GM21529 (cell line): ENCODE data around the gene KCNH4.
A peak's percentile ranks its signal among the peaks of the same experiment; 100 is the strongest.

Experiments used
- ATAC-seq: cut with Tn5 transposase; IDR thresholded peaks from one replicate; pipeline ENCODE4 v1.9.1; 2021; ENCODE audit not compliant: unreplicated experiment

The KCNH4 gene

GRCh38 chr17:42138749-42139492 is 42.0 kb downstream of the KCNH4 start:
- no peak for ATAC-seq

GRCh38 chr17:42136654-42137051 is 44.3 kb downstream of the KCNH4 start:
- no peak for ATAC-seq

- no peak for ATAC-seq
These were observed 45.0 kb downstream of the KCNH4 start for GRCh38 chr17:42135664-42136653.

- ATAC-seq, result no peak
These were observed 45.8 kb downstream of the KCNH4 start for GRCh38 chr17:42135151-42135550.

GRCh38 chr17:42133461-42134041 is 47.4 kb downstream of the KCNH4 start:
- ATAC-seq, result no peak

GRCh38 chr17:42132941-42133340 is 48.0 kb downstream of the KCNH4 start:
- ATAC-seq, result no peak

- ATAC-seq, result no peak
These were observed 48.9 kb downstream of the KCNH4 start for GRCh38 chr17:42131981-42132432.

- ATAC-seq, result no peak
These were observed 49.7 kb downstream of the KCNH4 start for GRCh38 chr17:42131232-42131631.

GRCh38 chr17:42130310-42130936 is 50.5 kb downstream of the KCNH4 start:
- ATAC-seq, result no peak

GRCh38 chr17:42129109-42129837 is 51.7 kb downstream of the KCNH4 start:
- ATAC-seq, result no peak

- ATAC-seq, result no peak
These were observed 53.5 kb downstream of the KCNH4 start for GRCh38 chr17:42127414-42127813.

- no peak for ATAC-seq
These were observed 54.1 kb downstream of the KCNH4 start for GRCh38 chr17:42126836-42127235.

- no peak for ATAC-seq
These were observed 55.4 kb downstream of the KCNH4 start for GRCh38 chr17:42125565-42125964.

- ATAC-seq, result no peak
These were observed 56.7 kb downstream of the KCNH4 start for GRCh38 chr17:42124256-42124655.

GRCh38 chr17:42122371-42123303 is 58.3 kb downstream of the KCNH4 start, which contains the start of gene HSPB9:
Gene HSPB9 (plus strand): TSS chr17:42122804. CDS start chr17:42122851, 47 bp downstream.
- no peak for ATAC-seq

- ATAC-seq, result peak; percentile 69
These were observed 59.9 kb downstream of the KCNH4 start, which contains the start of gene KAT2A for GRCh38 chr17:42120770-42121769. Gene KAT2A (minus strand): TSS chr17:42121367. CDS start chr17:42121304, 63 bp downstream.

- no peak for ATAC-seq
These were observed 60.7 kb downstream of the KCNH4 start for GRCh38 chr17:42120161-42120769.
